Keratinocyte (primary cell): ENCODE data around the gene PAPPA. TPM values are rescaled to one million over a fixed set of nuclear protein-coding genes. Genes with fewer than 3 reads are reported as not detected.

Experiments used
- DNase-seq: peaks from one replicate; pipeline ENCODE4 v3.0.0-alpha.2; 2011; ENCODE audit warnings: low read depth, missing footprints, low spot score
- FAIRE-seq: peaks from 2 replicates; lab custom pipeline; 2011; peaks lifted over from hg19 to GRCh38; lab: Jason Lieb, UNC
- H2AFZ ChIP-seq: 2 replicates; pipeline ENCODE4 v1.6.0; 2012; ENCODE audit warnings: low read length, control low read depth, inconsistent platforms; ENCODE audit not compliant: control insufficient read depth
- H3K27ac ChIP-seq: 2 replicates; pipeline ENCODE4 v1.5.1; 2011; ENCODE audit warnings: low read length; ENCODE audit not compliant: control insufficient read depth, insufficient read depth
- H3K27me3 ChIP-seq: 3 replicates; pipeline ENCODE4 v1.6.0; 2011; ENCODE audit warnings: low read length; ENCODE audit not compliant: control insufficient read depth, insufficient read depth; ENCODE audit errors: extremely low read depth
- H3K36me3 ChIP-seq, 2 experiments: 2 replicates in 1 of 2; 3 replicates in 1 of 2; pipeline ENCODE4 v1.5.1; 2011; ENCODE audit warnings: low read length in 2 of 2, mild to moderate bottlenecking in 1 of 2; ENCODE audit not compliant: control insufficient read depth in 2 of 2, insufficient read depth in 2 of 2; ENCODE audit errors: extremely low read depth in 1 of 2
- H3K4me1 ChIP-seq: 3 replicates; pipeline ENCODE4 v1.5.1; 2011; ENCODE audit warnings: low read length; ENCODE audit not compliant: control insufficient read depth, insufficient read depth; ENCODE audit errors: extremely low read depth
- H3K4me2 ChIP-seq: 3 replicates; pipeline ENCODE4 v1.6.0; 2011; ENCODE audit warnings: low read depth, low read length; ENCODE audit not compliant: control insufficient read depth, insufficient read depth; ENCODE audit errors: extremely low read depth
- H3K4me3 ChIP-seq, 3 experiments: fragments of 200-600 bp in 1 of 3; sonication (generic) in 1 of 3; 2 replicates in 2 of 3; 3 replicates in 1 of 3; pipeline ENCODE4 v1.5.1; 2011 to 2016; ENCODE audit warnings: low read length in 3 of 3, mild to moderate bottlenecking in 3 of 3, control low read depth in 2 of 3, inconsistent platforms in 1 of 3, low read depth in 1 of 3, mixed read lengths in 1 of 3, mixed run types in 1 of 3, moderate library complexity in 1 of 3; ENCODE audit not compliant: control insufficient read depth in 2 of 3, insufficient read depth in 2 of 3; ENCODE audit errors: extremely low read depth in 1 of 3
- H3K79me2 ChIP-seq: 2 replicates; pipeline ENCODE4 v1.6.0; 2012; ENCODE audit warnings: low read length; ENCODE audit not compliant: control insufficient read depth, insufficient read depth
- H3K9ac ChIP-seq: 3 replicates; pipeline ENCODE4 v1.6.0; 2011; ENCODE audit warnings: low read length; ENCODE audit not compliant: control insufficient read depth, insufficient read depth; ENCODE audit errors: extremely low read depth
- H3K9me1 ChIP-seq: 3 replicates; pipeline ENCODE4 v1.6.0; 2011; ENCODE audit warnings: low read length; ENCODE audit not compliant: control insufficient read depth, insufficient read depth; ENCODE audit errors: extremely low read depth
- H3K9me3 ChIP-seq: 2 replicates; pipeline ENCODE4 v1.5.1; 2012; ENCODE audit warnings: low read depth, low read length; ENCODE audit not compliant: control insufficient read depth
- H4K20me1 ChIP-seq: 3 replicates; pipeline ENCODE4 v1.6.0; 2011; ENCODE audit warnings: low read length; ENCODE audit not compliant: control insufficient read depth, insufficient read depth; ENCODE audit errors: extremely low read depth
- EZH2 ChIP-seq: IDR thresholded peaks from one replicate; pipeline ENCODE4 v1.6.1; 2012; ENCODE audit warnings: inconsistent platforms, mild to moderate bottlenecking, low read length, moderate library complexity
- dilution Hi-C: fragments of 300-500 bp; cut with MboI; formaldehyde crosslinking; loops from one replicate; pipeline ENCODE4 v1.7.0; 2020; ENCODE audit warnings: low sequenced_read_pairs; ENCODE audit not compliant: extremely low pct_ligation_motif_present
- polyA plus RNA-seq, 5 experiments: library from polyadenylated mRNA; depleted of rRNA in 3 of 5; stranded (reverse) in 3 of 5; stranded (forward) in 1 of 5; unstranded in 1 of 5; fragments of >200 nt; gene quantifications; 1 replicate in 1 of 5; 2 replicates in 3 of 5; 3 replicates in 1 of 5; pipeline versions ENCODE4 v1.2.1 to v1.2.3, GENCODE V29; 2011 to 2012; ENCODE audit warnings: missing spikeins in 2 of 5, low read depth in 1 of 5, low replicate concordance in 1 of 5
- TF ChIP-seq, protein P1 (sequence below), 3 experiments: IDR thresholded peaks in 1 of 3; conservative IDR thresholded peaks in 1 of 3; optimal IDR thresholded peaks in 1 of 3; 2 replicates in 2 of 3; 3 replicates in 1 of 3; pipeline versions ENCODE3 to v1.5.1; 2011; ENCODE audit warnings: low read length in 3 of 3, mild to moderate bottlenecking in 3 of 3, moderate library complexity in 2 of 3, control low read depth in 1 of 3, inconsistent platforms in 1 of 3; ENCODE audit not compliant: insufficient read depth in 2 of 3; ENCODE audit errors: extremely low read depth in 1 of 3

PAPPA gene
- polyA plus RNA-seq, 1 donor (not counting 4 experiments of a cell fraction or from before 2014, with no cell fraction given), result 0.77 TPM

DNA sequence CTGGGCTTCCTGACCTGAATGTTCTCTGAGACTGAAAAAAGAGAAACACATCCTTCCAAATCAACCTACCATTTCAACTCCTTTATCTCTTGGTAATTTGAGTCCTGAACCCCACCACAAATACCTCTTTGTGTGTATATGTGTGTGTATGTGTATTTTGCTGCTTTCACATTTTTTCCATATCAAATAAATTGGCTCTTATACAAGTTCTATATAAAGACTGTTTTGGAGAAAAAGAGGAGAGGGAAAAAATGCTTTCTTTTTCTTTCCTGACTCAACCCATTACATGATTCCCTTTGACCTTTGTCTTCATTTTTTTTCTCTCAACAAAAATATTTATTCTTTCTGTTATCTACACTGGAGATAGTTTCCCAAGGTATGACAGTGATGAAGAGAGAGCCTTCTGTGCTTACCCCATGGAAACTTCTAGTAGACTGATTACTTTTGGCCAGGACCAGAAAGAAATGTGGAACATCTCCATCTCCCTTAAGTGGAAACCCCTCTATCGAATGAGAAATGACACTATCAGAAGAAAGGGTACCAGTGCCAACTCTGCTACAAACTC, 85.3 kb downstream of the PAPPA start:
- Histone ChIP-seq H3K4me2 (no peak overlapping the region), H2AFZ (no peak overlapping the region), H3K36me3 (no peaks in the 10 kb centered on the region), H3K9me3 (no peaks in the 10 kb centered on the region), H3K27ac (no peak overlapping the region), H4K20me1 (no peaks in the 10 kb centered on the region), H3K9me1 (no peaks in the 10 kb centered on the region), H3K79me2 (no peaks in the 10 kb centered on the region), H3K4me1 (peaks cover 22% of the 10 kb centered on the region), H3K9ac (no peak overlapping the region), H3K27me3 (no peaks in the 10 kb centered on the region), H3K4me3 (no peak overlapping the region)
- FAIRE-seq (no peak), DNase-seq (no peak)
- dilution Hi-C loops, result no loop called here
- TF ChIP-seq, protein P1, sequence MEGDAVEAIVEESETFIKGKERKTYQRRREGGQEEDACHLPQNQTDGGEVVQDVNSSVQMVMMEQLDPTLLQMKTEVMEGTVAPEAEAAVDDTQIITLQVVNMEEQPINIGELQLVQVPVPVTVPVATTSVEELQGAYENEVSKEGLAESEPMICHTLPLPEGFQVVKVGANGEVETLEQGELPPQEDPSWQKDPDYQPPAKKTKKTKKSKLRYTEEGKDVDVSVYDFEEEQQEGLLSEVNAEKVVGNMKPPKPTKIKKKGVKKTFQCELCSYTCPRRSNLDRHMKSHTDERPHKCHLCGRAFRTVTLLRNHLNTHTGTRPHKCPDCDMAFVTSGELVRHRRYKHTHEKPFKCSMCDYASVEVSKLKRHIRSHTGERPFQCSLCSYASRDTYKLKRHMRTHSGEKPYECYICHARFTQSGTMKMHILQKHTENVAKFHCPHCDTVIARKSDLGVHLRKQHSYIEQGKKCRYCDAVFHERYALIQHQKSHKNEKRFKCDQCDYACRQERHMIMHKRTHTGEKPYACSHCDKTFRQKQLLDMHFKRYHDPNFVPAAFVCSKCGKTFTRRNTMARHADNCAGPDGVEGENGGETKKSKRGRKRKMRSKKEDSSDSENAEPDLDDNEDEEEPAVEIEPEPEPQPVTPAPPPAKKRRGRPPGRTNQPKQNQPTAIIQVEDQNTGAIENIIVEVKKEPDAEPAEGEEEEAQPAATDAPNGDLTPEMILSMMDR (optimal IDR thresholded peaks at IDR 0.05 in 1 of 3, IDR thresholded peaks at IDR 0.05 in 1 of 3, conservative IDR thresholded peaks at IDR 0.05 in 1 of 3; ENCODE audit: extremely low read depth in 1 of 3, insufficient read depth in 2 of 3, low read length in 3 of 3), result no peak
- TF ChIP-seq EZH2, result no peak

DNA sequence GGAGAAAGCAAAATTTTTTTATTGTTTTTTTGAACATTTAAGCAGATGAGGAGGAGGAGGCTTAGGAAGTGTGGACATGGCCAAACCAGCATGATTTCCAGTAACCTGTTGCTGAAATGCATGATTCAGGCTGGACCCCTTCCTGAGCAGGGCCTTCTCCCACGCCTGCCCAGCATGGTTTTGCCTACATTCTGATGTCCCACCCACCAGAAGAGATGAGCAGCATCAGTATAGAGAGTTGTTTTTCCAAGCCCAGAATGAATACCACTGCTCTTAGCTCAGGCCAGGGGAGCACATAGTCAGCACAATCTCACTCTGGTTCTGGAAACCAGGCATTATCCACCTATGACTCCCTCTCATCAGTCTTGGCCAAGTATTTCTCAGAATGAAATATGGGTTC, 90.1 kb downstream of the PAPPA start:
- no peak for FAIRE-seq
- Histone ChIP-seq H4K20me1 (no peaks in the 10 kb centered on the region), H3K4me3 (no peak overlapping the region), H3K4me1 (no peaks in the 10 kb centered on the region), H3K9me1 (no peaks in the 10 kb centered on the region), H3K79me2 (no peaks in the 10 kb centered on the region), H3K27ac (no peak overlapping the region), H3K9me3 (no peaks in the 10 kb centered on the region), H2AFZ (no peak overlapping the region), H3K27me3 (no peaks in the 10 kb centered on the region), H3K4me2 (no peak overlapping the region), H3K36me3 (no peaks in the 10 kb centered on the region), H3K9ac (no peak overlapping the region)
- dilution Hi-C loops, result no loop called here
- no peak for DNase-seq
- no peak for TF ChIP-seq EZH2
- TF ChIP-seq, protein P1 (optimal IDR thresholded peaks at IDR 0.05 in 1 of 3, IDR thresholded peaks at IDR 0.05 in 1 of 3, conservative IDR thresholded peaks at IDR 0.05 in 1 of 3; ENCODE audit: extremely low read depth in 1 of 3, insufficient read depth in 2 of 3, low read length in 3 of 3), result no peak
